NCI-H128 (cell line): ENCODE measurements around the gene TST.

Experiments used
- DNase-seq: peaks from one replicate; lab custom pipeline; 2025; ENCODE audit not compliant: unreplicated experiment; lab: John Stamatoyannopoulos, UW

The TST gene

GRCh38 chr22:36986242-36986821 lies 32.9 kb downstream of the TST start:
- no peak for DNase-seq

- no peak for DNase-seq
Measured at GRCh38 chr22:36985211-36985889, 33.9 kb downstream of the TST start.

- no peak for DNase-seq
Measured at GRCh38 chr22:36982136-36982535, 37.1 kb downstream of the TST start.

- no peak for DNase-seq
Measured at GRCh38 chr22:36981247-36981775, 37.9 kb downstream of the TST start.

- no peak for DNase-seq
Measured at GRCh38 chr22:36979016-36979910, 40.0 kb downstream of the TST start.

GRCh38 chr22:36977947-36978660 lies 41.1 kb downstream of the TST start:
- peak; percentile 73 for DNase-seq

- no peak for DNase-seq
Measured at GRCh38 chr22:36977401-36977861, 41.8 kb downstream of the TST start.

- DNase-seq: no peak
Measured at GRCh38 chr22:36976606-36977005, 42.6 kb downstream of the TST start.

- DNase-seq: no peak
Measured at GRCh38 chr22:36971341-36972125, 47.7 kb downstream of the TST start.

- DNase-seq: no peak
Measured at GRCh38 chr22:36968249-36968964, 50.8 kb downstream of the TST start.

GRCh38 chr22:36966851-36967540 lies 52.3 kb downstream of the TST start:
- no peak for DNase-seq

- DNase-seq: no peak
Measured at GRCh38 chr22:36965696-36966095, 53.6 kb downstream of the TST start.

GRCh38 chr22:36964106-36964505 lies 55.1 kb downstream of the TST start:
- DNase-seq: no peak

GRCh38 chr22:36963302-36963701 lies 55.9 kb downstream of the TST start:
- no peak for DNase-seq

GRCh38 chr22:36961626-36962025 lies 57.6 kb downstream of the TST start:
- DNase-seq: no peak
